HG03469 (cell line): ENCODE results near the gene NBL1.

Experiments
- ATAC-seq: cut with Tn5 transposase; IDR thresholded peaks from one replicate; pipeline ENCODE4 v1.9.1; 2021; ENCODE audit warnings: mild to moderate bottlenecking, moderate library complexity, moderate number of reproducible peaks; ENCODE audit not compliant: unreplicated experiment

The NBL1 gene

DNA sequence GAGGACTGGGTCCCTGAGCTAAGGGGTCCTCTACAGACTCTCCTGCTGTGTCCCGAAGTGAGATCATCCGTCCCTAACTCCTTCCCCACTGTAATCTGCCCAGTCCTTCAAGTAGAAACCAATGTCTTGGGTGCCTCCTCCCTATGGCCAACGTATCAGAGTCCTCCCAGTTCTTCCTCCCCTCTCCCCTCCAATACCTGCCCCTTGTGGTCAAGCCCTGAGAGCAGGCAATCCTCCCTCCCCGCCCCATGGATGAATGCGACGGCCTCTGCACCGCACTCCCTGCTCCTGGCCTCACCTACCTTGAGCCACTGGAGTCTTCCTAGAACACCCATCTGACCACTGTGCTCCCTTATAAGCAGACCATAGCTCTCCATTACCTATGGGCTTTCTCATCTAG, 51.7 kb downstream of the NBL1 start:
- no peak for ATAC-seq

DNA sequence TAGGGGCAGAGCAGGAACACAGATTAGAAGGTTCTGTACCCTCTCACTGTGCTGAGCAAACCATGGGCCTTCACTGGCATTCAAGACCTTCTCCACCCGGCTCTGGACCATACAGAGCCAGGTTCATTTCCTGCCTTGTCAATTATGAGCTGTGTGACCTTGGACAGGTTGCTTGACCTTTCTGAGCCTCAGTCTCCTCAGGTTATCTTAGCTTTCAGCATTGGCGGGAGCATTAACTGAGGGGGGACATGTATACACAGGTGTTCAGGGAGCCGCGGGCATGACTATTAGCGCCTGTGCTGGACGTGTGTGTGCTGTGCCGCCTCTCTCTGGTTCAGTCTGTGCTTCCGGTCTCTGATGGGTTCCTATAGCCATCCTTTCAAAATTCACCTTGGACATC, 52.7 kb downstream of the NBL1 start:
- ATAC-seq, result no peak

DNA sequence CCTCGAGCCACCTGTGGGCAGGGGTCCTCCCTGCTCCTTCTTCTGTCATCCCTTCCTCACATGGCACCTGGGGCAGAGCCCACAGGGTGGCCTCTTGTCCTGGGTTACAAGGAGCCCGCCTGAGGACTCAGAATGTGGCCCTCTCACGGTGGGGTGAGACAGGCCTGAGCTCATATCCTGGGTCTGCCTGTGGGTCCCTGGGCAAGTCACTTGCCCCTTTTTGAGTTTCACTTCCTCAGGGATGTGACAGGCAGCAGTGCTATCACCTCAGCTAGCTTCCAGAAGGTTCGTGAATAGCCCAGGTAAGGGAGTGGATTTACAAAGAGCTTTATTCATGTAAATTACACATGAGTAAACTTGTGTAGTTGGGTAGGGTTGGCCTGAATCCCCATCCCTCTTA, 54.1 kb downstream of the NBL1 start:
- ATAC-seq, result no peak

DNA sequence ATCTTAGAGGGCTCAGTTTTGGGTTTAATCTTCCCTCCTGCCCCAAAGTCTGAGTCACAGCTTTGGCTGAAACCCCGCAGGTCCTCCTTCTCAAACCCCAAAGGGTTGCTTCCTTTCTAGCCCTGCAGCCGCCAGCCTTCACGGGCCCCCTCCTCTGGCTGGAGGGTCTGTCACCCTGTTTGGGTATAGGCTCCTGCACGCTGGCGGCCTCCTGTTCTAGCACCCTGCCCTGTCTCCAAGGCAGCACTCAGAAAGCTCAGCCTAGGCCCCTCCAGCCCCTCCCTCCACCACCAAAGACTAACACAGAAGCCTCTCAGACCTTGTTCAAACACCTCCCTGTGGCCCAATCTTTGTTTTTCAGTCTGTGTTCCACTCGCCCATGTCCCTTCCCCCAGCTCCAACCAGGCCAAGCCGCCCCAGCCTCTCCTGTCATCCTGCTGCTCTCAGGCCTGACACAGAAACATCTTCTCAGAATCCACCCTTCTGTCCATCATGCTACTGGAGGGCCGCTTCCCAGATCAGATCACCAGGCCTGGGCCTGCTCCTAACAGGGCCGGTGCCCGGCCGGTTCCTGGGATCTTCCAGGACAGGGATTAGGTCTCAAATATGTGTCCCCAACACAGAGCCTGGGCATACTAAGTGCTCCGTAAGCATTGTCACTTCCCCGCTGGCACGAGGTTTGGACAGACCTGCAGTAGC, 56.1 kb downstream of the NBL1 start:
- ATAC-seq, result no peak

DNA sequence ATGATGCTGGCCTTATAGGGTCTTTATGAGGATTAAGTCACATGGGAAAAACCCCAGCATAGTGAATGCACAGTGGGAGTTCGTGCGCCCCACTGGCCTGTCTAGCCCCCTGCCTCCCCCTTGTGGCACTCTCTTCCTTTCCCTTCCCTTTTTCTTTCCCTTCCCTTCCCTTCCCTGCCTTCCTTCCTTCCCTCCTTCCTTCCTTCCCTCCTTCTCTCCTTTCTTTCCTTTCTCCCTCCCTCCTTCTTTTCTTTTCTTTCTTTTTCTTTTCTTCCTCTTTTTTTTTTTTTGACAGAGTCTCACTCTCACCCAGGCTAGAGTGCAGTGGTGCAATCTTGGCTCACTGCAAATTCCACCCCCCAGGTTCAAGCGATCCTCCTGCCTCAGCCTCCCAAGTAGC, 59.2 kb downstream of the NBL1 start:
- ATAC-seq, result no peak

DNA sequence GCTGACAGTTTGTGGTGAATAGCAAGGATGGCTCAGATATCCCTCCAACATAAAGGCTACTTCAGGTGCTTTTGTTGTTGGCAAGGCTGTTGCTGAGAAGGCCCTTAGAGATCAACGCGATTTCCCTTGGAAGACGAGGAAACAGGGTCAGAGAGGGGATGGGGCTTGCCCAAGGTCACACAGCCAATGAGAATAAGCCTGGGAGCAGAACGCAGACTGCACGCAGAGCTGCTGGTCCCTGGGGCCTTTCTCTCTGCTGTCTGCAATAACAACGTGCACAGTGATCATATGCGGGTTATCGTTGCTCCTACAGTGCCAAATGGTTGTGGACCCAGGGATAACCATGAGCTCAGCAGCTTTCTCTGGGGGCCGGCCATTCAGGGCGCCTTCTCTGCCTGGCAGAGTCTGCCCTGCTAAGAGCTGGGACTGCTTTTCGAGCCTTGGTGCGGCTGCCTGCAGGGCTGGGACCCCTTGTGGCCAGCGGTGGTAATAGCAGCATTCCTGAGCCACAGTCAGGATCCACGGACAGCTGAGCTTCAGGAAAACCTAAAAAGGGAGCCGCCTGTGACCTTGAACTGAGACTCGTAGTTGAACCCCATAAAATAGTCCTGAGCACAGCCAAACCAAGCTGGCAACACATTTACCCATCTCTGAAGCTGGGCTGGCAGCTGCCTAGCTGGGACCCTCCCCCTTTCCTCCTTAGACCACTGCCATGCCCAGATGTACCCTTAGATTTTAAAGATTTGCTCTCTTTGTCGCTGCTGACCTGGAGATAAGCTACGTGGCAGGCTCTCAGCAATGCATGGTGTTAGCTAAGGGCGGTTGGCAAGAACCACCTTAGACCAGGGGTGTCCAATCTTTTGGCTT, 60.4 kb downstream of the NBL1 start:
- ATAC-seq, result no peak

DNA sequence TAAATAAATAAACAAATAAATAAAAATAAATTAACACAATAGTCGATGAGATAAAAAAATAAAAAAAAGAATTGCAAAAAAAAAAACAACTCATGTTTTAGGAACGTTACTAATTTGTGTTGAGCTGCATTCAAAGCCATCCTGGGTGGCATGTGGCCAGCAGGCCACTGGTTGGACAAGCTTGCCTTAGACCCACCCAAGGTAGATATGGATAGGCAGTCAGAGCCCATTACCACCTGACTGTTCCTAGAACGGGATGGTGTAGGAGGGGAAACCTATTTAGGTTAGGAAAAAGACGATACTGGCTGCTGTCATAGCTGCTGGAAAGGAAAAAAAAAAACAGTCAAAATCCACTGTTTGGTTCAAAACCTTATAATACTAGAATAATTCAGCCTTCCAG, 61.4 kb downstream of the NBL1 start:
- ATAC-seq, result no peak

DNA sequence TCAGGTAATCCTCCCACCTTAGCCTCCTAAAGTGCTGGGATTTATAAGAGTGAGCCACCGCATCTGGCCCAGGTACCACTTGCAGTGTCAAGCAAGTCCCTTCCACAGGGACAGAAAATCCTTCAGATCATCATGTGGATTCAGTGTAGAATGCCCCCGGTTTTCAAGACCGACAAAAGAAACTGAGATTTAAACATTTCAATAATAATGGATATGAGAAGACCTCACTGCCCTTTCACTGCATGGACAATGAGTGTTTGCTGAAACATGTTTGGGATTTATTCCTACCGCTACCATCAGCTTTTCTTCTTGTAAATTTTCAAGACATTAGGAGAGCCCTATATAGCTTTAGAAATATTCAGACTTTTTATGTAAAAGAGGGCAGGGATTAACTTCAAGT, 62.0 kb downstream of the NBL1 start:
- no peak for ATAC-seq
